Panc1 (cell line): ENCODE data around the gene SLC29A2.
"Not testable (repeated sequence)": the region's sequence is repeated elsewhere in the genome, so short reads cannot be mapped to it uniquely, and the experiment has no call there.

Source experiments
- REST ChIP-seq, 2 experiments: IDR thresholded peaks; 2 replicates each; pipeline ENCODE4 v1.6.1; 2011 to 2012; ENCODE audit warnings: low read depth in 2 of 2, control low read depth in 1 of 2, low read length in 1 of 2, mild to moderate bottlenecking in 1 of 2, moderate library complexity in 1 of 2; ENCODE audit not compliant: insufficient read depth in 1 of 2
- TF ChIP-seq, protein P1 (sequence below): fragments of 450-650 bp; IDR thresholded peaks from 2 replicates; pipeline ENCODE4 v1.5.1; 2017; ENCODE audit warnings: mild to moderate bottlenecking

- TF ChIP-seq, protein P1, sequence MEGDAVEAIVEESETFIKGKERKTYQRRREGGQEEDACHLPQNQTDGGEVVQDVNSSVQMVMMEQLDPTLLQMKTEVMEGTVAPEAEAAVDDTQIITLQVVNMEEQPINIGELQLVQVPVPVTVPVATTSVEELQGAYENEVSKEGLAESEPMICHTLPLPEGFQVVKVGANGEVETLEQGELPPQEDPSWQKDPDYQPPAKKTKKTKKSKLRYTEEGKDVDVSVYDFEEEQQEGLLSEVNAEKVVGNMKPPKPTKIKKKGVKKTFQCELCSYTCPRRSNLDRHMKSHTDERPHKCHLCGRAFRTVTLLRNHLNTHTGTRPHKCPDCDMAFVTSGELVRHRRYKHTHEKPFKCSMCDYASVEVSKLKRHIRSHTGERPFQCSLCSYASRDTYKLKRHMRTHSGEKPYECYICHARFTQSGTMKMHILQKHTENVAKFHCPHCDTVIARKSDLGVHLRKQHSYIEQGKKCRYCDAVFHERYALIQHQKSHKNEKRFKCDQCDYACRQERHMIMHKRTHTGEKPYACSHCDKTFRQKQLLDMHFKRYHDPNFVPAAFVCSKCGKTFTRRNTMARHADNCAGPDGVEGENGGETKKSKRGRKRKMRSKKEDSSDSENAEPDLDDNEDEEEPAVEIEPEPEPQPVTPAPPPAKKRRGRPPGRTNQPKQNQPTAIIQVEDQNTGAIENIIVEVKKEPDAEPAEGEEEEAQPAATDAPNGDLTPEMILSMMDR, result not testable (repeated sequence)
- TF ChIP-seq REST (IDR thresholded peaks at IDR 0.05; ENCODE audit: insufficient read depth in 1 of 2, low read depth in 2 of 2, low read length in 1 of 2), result not testable (repeated sequence)
Measured at GRCh38 chr11:66320748-66321147, 50.8 kb downstream of the SLC29A2 start.
